GM18499 (cell line): Measurements from ENCODE around the gene CASP1.
"Not testable (repeated sequence)": the region's sequence is repeated elsewhere in the genome, so short reads cannot be mapped to it uniquely, and the experiment has no call there.

Experiments
- ATAC-seq: cut with Tn5 transposase; IDR thresholded peaks from one replicate; pipeline ENCODE4 v1.9.1; 2021; ENCODE audit warnings: moderate number of reproducible peaks; ENCODE audit not compliant: insufficient read depth, unreplicated experiment

CASP1 gene

DNA sequence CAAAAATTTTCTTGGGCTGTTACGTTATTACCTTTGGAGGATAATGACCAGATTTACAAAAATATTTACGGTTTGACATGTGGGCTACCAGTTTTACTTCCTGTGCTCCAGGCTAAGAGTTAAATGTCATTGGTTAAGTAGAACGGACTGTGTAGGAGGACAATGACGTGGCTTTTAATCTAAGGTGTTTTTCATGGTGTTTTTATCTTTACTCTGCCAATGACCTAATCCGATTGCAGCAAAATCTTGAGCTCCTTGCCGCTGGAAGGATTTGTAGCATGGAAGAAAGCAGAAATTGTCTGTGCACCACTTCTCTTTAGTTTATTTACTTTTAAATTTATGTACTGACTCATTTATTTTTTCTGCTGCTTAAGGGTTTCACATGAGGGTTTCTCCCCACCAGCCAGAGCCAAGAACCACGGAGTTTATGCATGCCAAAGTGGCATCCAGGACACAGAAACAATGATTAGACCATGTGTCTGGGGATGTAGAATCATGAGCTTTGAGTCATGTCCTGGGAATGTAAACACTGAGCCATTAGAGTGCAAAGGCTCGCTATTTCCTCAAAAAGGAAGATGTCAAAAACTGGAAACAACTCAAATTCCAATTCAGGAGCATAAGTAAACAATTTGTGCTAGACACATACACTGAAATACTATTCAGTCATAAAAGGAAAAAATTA, 12.1 kb upstream of the CASP1 start:
- ATAC-seq, result no peak

DNA sequence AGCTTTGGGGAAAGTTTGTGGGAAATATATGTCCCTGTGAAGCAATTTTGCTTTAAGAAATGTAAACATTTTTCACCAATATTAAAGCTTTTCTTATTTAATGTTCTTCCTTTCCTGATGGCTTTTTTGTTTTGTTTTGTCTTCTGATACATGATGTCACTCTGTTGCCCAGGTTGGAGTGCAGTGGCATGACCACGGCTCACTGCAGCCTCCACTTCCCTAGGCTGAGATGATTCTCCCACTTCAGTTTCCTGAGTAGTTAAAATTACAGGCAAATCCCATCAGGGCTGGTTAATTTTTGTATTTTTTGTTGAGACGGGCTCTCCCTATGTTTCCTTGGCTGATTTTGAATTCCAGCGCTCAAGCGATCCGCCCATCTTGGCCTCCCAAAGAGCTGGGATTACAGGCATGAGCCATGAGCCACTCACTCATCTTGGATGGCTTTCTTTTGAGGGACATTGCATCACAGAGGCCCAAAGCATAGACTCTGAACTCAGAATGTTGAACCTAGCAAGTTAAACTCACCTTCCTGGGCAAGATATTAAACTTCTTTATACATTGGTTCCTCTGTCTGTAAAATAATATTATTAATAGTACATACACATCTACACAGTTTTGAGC, 10.8 kb upstream of the CASP1 start:
- ATAC-seq, result no peak

DNA sequence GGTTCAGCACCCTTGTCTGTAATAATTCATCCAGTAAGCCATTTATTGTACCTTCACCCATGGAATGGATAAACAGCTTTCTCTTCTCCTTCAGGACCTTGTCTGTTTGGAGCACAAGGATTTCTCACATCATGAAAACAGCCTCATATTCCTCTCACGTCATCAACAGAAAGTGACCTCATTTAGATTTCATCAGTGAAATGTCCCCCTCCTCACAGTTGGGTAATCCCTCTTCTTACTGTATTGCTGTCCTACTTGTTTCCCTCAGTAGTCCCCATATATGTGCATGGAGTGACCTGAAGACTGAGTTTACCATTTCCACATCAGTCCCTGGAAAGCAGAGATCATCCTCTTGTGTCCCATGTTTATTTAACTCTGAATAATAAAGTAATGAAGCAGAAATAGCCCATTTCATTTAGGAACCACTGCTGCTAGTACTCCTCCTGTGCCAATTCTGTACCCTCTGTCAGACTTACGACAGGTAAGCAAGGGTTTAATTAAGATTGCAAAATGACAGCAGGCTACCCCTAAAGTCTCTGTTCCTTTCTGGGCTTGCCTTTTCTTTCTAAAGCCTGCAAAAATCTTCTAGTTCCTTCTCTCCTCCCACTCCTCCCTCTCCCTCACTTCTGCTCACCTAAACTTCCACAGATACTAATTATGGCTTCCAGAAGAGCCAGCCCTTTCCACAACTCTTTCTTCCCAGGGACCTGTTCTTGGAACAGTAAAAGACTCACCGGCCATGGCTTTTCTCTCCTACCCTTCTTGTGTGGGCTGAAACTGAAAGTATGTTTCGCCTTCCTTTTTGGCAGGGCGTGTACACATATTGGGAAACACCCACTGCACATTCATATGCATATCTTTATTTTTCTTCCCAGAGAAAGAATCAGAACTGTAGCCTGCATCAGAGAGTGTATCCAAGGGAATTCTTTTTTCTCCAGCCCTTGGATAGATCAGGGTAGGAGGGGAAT, 9.9 kb upstream of the CASP1 start, which contains the start of gene CARD16:
Gene CARD16 (minus strand): TSS at position 779 of the 968 bp plus-strand sequence. CDS start 38 bp downstream, at position 741.
- ATAC-seq, result peak; percentile 99

DNA sequence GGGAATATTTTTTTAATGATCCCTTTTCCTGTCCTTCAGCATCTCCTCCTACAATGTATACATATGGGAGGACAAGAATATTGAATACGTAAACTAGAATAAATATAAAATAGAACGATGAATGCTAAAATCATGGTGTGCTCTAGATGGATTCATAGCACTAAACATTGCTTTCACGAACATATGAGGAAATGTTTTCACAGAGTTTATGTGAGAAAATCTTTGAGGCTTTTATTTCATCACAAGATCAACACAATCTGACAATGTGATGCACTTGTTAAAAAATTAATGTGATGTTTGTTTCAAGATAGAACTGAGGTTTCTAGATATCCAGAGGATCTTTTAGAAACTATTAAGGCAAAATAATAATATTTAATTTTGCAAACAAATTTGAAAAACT, 7.2 kb upstream of the CASP1 start:
- no peak for ATAC-seq

DNA sequence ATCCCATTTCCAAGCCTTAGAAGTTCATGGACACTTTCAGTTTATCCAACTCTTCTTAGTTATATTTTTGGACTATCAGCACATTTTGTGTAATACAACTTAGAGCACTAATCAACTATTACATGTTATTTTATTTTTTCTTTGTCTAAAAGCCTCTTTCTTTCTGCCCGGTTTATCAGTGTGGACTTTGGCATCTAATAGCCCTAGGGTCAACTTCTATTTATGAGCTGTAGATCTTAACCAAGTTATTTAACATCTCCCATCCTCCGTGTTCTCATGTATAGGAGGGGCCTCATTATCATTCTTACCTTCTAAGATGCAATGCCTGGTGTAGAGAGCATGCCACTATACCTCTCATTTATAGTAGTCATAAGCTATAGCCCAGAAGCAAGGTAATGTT, 5.8 kb upstream of the CASP1 start:
- ATAC-seq, result no peak

DNA sequence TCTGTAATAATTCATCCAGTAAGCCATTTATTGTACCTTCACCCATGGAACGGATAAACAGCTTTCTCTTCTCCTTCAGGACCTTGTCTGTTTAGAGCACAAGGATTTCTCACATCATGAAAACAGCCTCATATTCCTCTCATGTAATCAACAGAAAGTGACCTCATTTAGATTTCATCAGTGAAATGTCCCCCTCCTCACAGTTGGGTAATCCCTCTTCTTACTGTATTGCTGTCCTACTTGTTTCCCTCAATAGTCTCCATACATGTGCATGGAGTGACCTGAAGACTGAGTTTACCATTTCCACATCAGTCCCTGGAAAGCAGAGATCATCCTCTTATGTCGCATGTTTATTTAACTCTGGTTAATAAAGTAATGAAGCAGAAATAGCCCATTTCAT, 556 bp downstream of the CASP1 start:
- not testable (repeated sequence) for ATAC-seq

DNA sequence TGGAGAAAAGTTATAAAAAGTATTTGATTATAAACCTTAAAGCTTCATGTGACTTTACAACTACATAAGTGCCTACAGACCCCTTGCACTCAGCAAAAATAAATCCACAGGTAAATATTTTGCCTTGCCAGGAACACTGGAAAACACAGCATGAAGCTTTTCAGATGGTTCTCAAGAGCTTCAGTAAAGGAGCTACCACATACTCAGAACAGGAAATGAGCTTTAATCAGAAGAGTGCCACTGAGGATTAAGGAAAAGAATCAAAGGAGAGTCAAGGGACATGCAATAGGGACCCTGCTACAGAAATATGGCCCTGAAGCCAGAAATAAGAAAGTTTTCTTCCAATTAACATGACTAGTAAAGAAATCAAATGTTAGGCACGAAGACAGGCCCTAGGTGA, 1.2 kb downstream of the CASP1 start:
- no peak for ATAC-seq

DNA sequence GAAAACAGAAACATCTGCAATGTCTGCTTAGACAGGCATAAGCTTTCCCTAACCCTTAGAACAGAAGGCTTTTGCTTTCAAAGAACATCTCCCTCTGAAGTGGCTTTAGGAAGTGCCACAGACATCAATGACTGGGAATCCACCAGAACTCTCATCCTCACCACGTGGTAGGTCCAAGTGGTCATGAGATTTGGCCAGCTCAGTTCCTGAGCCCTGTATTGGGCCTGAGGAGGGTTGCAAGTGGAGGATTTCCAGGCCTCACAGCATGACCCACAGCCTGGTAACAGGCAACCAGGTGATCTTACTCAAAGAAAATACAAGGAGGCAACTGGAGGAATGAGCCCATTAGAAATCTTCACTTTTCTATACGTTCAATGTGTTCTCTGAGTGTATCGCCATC, 1.6 kb downstream of the CASP1 start:
- no peak for ATAC-seq

DNA sequence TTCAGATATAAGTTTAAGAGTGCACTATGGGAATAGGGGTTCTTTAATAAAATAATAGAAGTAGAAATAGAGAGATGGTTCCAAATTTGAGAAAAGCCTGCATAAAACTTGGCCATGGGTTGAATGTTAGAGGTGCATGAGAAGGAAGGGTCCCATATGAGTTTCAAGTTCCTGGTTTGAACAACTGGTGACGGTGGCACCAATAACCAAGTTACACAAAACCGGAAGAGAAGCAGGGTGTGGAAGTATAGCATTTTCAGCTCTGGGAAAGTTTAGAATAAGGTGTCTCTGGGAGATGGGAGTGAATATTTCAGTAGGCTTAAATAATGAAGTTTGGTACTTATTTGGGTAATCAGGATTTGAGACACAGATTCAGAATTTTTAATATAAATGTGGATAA, 2.4 kb downstream of the CASP1 start:
- ATAC-seq, result no peak

DNA sequence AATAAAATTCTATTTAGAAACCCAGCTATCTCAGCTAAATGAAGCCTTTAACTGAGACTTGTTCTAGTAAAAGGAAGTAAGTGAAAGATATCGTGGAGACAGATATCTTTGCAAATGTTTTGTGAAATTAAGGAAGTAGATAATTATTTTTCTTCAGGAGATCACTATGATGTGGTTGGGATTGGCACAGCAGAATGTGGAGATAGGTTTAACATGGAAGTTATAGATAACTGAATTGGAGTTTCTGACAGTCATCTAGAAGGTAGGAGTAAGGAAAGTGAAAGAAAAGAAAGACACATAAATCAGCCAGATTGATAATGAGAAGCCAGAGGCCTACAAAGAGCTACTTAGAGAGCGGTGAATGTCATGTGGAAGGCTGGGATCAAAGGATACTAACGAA, 7.3 kb downstream of the CASP1 start:
- ATAC-seq, result no peak

DNA sequence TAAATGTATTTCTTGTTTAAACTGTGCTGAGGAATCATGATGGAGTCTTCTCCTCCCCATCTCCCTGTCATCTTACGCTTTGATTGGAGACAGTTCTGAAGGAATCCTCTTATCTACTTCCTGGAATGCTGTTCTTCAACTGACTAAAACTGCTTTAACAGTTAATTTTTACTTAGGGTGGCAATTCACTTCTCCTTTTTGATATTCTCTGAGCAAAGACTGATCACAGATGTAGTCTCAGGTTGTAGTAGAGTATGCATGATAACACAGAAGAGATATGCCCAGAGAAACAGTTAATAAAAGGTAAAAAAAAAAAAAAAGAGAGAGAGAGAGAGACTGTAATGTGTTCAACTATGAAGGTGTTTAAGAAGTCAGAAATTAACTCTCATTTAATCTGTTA, 10.6 kb downstream of the CASP1 start:
- ATAC-seq, result no peak

DNA sequence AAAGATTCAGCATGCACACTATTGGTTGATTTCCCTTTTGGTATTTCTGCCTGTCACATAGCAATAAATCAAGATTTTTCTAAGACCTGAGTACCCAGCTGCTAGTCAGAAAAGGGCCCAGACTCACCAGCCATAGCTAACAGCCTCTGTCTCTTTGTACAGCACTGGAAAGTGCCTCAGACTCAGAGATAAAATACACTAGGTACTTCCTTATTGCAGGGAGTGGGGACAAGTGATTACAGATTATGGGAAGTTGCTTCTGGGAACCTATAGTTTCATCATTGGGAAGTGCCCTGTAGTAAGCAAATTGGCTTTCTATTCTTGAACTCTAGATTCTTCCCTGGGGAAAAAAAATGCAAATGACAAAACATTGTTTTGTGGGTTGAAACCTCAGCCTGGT, 11.9 kb downstream of the CASP1 start, which contains the start of gene CASP5:
Gene CASP5 (minus strand): TSS at position 166 of the 400 bp plus-strand sequence. CDS start 32 bp downstream, at position 134.
- ATAC-seq, result no peak

DNA sequence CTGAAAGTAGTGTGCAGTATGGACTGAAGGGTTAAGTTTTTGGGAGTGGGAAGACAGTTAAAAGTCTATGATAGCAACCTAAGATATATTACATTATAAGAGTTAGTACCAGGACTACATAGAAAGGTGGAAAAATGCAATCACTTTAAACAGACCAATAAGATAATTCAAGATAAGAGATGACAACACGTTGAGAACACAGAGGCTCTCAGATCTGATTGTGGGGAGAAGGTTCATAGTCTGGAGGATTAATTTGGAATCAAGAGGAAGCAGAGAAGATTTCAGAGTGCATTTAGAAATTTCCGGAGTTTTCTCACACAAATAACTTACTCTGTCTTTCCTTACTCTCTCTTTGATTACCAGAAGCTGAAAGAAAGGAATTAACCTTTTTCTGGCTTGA, 12.4 kb downstream of the CASP1 start:
- ATAC-seq, result no peak

DNA sequence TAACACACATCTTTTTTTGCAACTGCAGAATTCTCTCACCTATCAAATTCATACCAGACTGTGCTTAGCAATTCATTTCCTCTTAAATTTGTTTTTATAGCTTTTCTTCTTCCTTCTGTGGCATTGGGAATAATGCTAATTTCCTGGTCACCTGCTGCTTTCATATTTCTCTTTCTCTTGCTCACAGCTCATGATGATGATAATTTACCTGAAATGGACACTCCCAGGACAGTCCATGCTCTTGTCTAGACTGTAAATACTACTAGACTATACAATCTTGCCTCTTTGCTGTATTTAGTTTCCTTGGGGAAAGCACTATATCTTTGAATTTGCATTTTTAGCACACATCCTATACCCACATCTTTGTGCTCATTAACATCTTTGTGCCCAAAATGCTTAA, 27.5 kb downstream of the CASP1 start:
- ATAC-seq, result no peak

DNA sequence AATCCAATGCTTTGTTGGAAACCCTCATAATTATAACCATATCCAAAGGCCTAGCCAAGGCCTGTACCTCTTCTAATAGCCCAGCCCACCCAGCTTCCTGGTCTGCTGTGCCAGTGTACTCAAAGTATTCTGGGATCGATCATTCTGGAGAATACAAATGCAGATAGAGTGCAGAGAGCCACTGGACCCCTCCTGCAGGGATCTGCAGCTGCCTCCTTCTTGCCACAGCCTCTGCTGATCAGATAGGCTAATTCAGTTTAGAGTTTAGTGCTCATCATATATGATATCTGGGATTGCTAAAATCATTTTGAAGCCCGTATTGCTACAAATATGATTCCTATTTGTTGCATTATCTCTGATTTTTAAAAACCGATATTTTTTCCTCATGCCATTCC, 29.5 kb downstream of the CASP1 start:
- ATAC-seq, result no peak

DNA sequence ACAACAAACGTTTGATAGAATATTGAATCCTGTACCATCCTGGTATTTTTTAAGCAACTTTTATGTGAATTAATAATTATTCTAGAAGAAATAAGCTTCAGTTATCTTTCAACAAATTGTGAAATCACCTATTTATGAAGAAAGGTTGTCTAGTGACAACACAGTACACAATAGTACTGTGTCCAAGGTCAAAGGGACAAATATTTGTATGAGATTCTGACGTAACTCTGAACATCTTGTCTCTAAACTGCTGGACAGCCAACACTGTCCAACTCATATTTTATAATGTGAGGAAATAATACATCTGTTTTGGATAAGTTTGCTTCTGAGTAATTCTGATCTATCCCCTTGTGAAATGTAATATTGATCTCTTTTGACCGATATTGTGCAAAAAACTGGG, 30.9 kb downstream of the CASP1 start:
- ATAC-seq, result no peak

DNA sequence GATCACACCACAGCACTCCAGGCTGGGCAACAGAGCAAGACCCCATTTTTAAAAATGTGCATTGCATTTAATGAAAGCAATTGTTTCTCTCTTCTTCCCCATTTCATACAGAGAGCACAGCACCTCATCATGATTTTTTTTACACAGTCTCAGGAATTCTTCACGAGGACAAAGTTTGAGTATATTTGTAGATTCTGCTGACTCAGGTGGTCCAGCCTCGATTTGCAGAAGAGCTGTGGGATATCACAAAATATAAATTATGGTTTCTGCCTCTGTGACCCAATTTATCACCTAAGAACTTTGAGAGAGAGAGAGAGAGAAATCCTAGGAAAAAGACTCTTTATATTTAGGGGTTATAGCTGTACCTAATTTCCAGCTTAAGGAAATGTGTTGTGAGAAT, 31.8 kb downstream of the CASP1 start:
- no peak for ATAC-seq

DNA sequence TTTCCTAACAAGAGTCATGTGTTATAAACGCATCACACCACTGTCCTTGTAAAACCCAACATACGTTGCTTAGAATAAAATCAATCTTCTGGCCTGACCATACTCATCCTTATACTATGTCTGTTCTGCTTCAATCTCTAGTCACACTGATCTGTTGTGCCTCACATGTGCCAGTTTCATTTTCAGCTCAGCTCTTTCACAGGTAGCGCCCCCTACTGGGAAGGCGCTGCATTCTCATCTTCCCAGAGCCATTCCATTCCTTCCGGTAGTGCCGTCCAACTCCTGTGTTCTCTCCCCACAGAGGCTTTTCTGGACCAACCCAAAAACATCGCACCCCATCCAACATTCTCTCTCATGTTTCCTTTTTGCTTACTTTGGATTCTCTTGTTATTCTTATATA, 34.1 kb downstream of the CASP1 start:
- peak; percentile 76 for ATAC-seq

DNA sequence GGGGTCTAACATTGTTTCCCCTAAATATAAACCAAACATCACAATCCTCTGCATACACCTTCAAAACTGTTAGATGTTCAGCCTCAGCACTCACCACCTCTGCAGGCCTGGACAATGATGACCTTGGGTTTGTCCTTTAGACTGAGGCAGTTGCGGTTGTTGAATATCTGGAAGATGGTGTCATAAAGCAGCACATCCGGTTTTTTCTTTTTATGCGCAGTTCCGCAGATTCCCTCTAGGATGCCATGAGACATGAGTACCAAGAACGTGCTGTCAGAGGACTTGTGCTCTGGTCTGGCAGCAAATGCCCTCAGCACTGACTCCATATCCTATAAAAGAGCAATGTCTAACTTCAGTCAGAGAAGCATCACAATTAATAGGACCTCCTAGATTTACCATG, 34.8 kb downstream of the CASP1 start:
- no peak for ATAC-seq

DNA sequence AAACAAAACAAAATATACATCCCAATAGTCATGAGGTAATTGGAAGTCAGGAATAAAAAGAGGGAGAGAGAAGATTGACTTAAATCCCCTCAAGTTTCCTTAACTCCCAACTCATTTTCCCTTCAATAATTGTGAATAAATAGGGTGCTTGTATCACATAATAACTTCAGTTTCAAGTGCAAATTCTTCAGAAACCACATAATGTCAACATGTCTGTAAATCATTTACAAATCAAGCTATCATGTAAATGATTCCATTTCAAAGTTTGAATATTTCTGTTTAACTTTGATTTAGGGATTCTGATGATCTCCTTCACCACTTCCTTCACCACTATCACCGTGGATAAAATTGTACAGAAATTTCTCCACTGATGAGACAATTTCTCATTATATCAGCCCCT, 35.2 kb downstream of the CASP1 start:
- ATAC-seq, result no peak

DNA sequence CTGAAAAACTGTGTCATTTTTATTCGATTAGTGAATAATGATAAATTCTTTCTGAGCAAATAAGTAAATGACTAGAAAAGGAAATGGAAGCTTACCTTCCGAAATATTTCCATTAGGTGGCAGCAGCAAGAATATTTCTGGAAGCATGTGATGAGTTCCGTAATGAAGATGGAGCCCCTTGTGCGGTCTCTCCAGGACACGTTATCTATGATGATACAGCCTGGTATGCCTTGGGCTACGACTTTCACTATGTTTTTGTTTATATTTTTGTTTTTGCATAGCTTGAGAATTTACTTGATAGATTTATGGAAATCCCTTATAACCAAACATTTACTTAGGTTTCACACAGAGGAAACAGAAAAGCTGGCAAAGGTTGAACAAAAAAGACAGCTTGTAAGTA, 37.7 kb downstream of the CASP1 start:
- ATAC-seq, result no peak
